Neutrophil (primary cell): ENCODE measurements around the gene SPINK7.

Experiments
- H3K27ac ChIP-seq: fragments of 200-600 bp; sonication (generic); 2 replicates; pipeline ENCODE4 v1.5.1; 2016; ENCODE audit warnings: mild to moderate bottlenecking, moderate library complexity
- H3K27me3 ChIP-seq: fragments of 200-600 bp; sonication (generic); 2 replicates; pipeline ENCODE4 v1.6.0; 2016; ENCODE audit warnings: mild to moderate bottlenecking
- H3K36me3 ChIP-seq: fragments of 200-600 bp; sonication (generic); 2 replicates; pipeline ENCODE4 v1.5.1; 2017
- H3K4me1 ChIP-seq, 2 experiments: fragments of 200-600 bp in 1 of 2; sonication (generic) in 1 of 2; 1 replicate in 1 of 2; 2 replicates in 1 of 2; pipeline versions ENCODE4 v1.5.1 to v1.6.1; 2013 to 2016; ENCODE audit warnings: low read depth in 1 of 2, low read length in 1 of 2, mild to moderate bottlenecking in 1 of 2, moderate library complexity in 1 of 2; ENCODE audit not compliant: control insufficient read depth in 1 of 2, insufficient read depth in 1 of 2
- H3K4me3 ChIP-seq, 2 experiments: fragments of 200-600 bp in 1 of 2; sonication (generic) in 1 of 2; 1 replicate in 1 of 2; 2 replicates in 1 of 2; pipeline ENCODE4 v1.5.1; 2013 to 2016; ENCODE audit warnings: low read depth in 1 of 2, low read length in 1 of 2, mild to moderate bottlenecking in 1 of 2, moderate library complexity in 1 of 2
- H3K9me3 ChIP-seq: fragments of 200-600 bp; sonication (generic); 2 replicates; pipeline ENCODE4 v1.5.1; 2016
- CTCF ChIP-seq: fragments of 200-600 bp; sonication (generic); IDR thresholded peaks from 2 replicates; pipeline ENCODE4 v1.5.1; 2016; ENCODE audit warnings: antibody characterized with exemption

Gene SPINK7

GRCh38 chr5:148297731-148298130 lies 14.5 kb upstream of the SPINK7 start:
- Histone ChIP-seq H3K4me3 (no peak overlapping the region), H3K4me1 (no peaks in the 10 kb centered on the region)
- TF ChIP-seq CTCF = no peak

DNA sequence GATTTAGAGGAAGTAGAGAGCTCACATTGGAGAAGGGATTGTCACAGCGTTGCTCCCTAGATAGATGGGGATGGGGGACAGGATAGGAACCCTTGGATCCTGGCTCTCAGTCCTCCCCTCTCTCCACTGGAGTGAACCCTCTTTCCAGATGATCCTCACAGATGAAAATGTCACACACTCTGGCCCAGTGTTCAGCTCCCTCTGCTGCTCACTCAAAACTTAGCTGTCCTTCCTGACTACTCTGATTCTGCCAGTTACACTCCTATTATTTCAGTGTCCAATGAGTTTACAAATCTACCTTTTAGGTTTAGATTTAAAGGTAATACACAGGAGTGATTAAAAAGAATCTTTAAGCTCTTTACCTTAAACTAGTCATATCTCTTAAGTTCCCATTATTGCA lies 5.8 kb upstream of the SPINK7 start:
- TF ChIP-seq CTCF = no peak
- H3K4me3 ChIP-seq = no peak overlapping the region
- no peaks in the 10 kb centered on the region for H3K4me1 ChIP-seq
- H3K27ac ChIP-seq = no peak overlapping the region
- no peaks in the 10 kb centered on the region for H3K27me3 ChIP-seq
- no peaks in the 10 kb centered on the region for H3K36me3 ChIP-seq
- no peaks in the 10 kb centered on the region for H3K9me3 ChIP-seq

More at GRCh38 chr5:148297731-148298130, 14.5 kb upstream of the SPINK7 start:
- Histone ChIP-seq H3K9me3 (no peaks in the 10 kb centered on the region), H3K36me3 (no peaks in the 10 kb centered on the region), H3K27ac (no peak overlapping the region), H3K27me3 (no peaks in the 10 kb centered on the region)

DNA sequence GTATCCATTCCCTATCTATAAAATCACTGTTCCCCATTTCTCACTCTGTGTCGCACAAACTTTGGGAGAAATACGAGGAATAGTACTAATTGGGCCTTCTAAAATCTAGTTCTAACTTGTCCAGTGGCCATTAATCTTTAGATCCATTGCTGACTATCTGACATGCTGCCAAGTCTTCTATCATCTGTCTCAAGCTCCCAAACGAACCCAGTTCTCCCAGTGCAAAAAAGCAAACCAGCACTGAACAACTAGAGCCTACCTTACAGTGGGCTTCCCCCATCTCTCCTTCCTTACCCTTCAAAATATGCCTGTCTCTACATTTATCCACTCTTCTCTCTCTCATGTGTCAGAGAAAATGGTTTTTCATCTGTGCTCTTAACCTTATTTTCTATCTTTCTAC lies 3.2 kb upstream of the SPINK7 start:
- Histone ChIP-seq H3K9me3 (no peaks in the 10 kb centered on the region), H3K36me3 (no peaks in the 10 kb centered on the region), H3K4me3 (no peak overlapping the region), H3K4me1 (no peaks in the 10 kb centered on the region), H3K27ac (no peak overlapping the region), H3K27me3 (no peaks in the 10 kb centered on the region)
- no peak for TF ChIP-seq CTCF

DNA sequence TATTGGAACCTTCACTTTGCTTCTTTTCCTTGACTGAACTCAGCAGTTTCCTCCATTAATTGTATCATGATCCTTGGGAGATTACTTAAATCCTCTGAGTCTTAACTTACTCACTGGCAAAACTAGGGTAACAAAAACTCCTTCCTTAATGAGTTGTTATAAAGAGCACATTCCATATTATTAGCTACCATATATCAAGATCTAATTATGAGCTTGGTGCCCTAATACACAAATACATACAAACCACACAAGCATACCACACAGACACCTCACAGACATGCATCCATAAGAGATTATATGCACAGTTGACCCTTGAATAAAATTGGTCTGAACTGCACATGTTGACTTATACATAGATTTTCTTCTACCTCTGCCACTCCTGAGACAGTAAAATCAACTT lies 2.5 kb upstream of the SPINK7 start:
- no peaks in the 10 kb centered on the region for H3K36me3 ChIP-seq
- no peak overlapping the region for H3K27ac ChIP-seq
- H3K4me3 ChIP-seq = no peak overlapping the region
- no peak for TF ChIP-seq CTCF
- no peaks in the 10 kb centered on the region for H3K27me3 ChIP-seq
- no peaks in the 10 kb centered on the region for H3K9me3 ChIP-seq
- H3K4me1 ChIP-seq = no peaks in the 10 kb centered on the region

DNA sequence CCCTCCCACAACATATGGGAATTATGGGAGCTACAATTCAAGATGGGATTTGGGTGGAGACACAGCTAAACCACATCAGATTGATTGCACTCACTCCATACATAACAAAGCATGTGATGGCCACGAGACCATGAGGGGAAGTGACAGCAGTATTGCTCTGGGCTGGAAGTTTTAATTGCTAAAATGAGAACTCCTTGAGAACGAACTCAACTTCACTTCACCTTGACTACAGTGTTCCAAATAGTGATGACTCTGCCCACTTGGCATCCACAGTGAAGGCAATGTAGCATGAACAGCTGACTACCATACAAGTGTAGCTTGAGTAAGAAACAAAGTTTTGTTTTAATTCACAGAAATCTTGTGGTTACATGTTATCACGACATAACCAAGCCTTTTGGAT lies 739 bp upstream of the SPINK7 start:
- H3K4me1 ChIP-seq = no peaks in the 10 kb centered on the region
- H3K27me3 ChIP-seq = no peaks in the 10 kb centered on the region
- no peaks in the 10 kb centered on the region for H3K9me3 ChIP-seq
- no peak for TF ChIP-seq CTCF
- H3K36me3 ChIP-seq = no peaks in the 10 kb centered on the region
- H3K27ac ChIP-seq = no peak overlapping the region
- no peak overlapping the region for H3K4me3 ChIP-seq

- TF ChIP-seq CTCF = no peak
Measured at GRCh38 chr5:148314187-148314586, 2.0 kb downstream of the SPINK7 start.

More at GRCh38 chr5:148314187-148314586, 2.0 kb downstream of the SPINK7 start:
- Histone ChIP-seq H3K27ac (no peak overlapping the region), H3K4me3 (no peak overlapping the region), H3K27me3 (no peaks in the 10 kb centered on the region), H3K4me1 (no peaks in the 10 kb centered on the region), H3K36me3 (no peaks in the 10 kb centered on the region), H3K9me3 (no peaks in the 10 kb centered on the region)
